ENCODE measurements around the gene OTUD1. TPM values are rescaled to one million over a fixed set of nuclear protein-coding genes. Genes with fewer than 3 reads are reported as not detected.
"Not testable (repeated sequence)": the region's sequence is repeated elsewhere in the genome, so short reads cannot be mapped to it uniquely, and the experiment has no call there.

The OTUD1 gene
- 5.9 and 6.0 TPM in 2 replicates for polyA plus RNA-seq
- 13.4 and 14.0 TPM in 2 replicates for polyA minus RNA-seq

GRCh38 chr10:23438547-23439451 is at the start of gene OTUD1:
Gene OTUD1, plus strand, starts transcription at chr10:23439075. Its CDS starts 383 bp downstream, at chr10:23439458.
- Histone ChIP-seq H3K27me3 (ENCODE audit: insufficient read depth, low read depth, low read length) (no peaks in the 10 kb centered on the region), H4K20me1 (ENCODE audit: insufficient read depth) (no peaks in the 10 kb centered on the region), H3K79me2 (replicated peaks; ENCODE audit: insufficient read depth, low read length) (peaks cover 21% of the 10 kb centered on the region), H3K4me2 (ENCODE audit: low read length) (no peak within 1 kb of the TSS), H3K9ac (ENCODE audit: low read length) (peak within 1 kb of the TSS; percentile 78), H3K9me2 (ENCODE audit: insufficient read depth, low read length) (no peaks in the 10 kb centered on the region), H3F3A (ENCODE audit: insufficient read depth, low read length, poor library complexity, severe bottlenecking) (no peaks in the 10 kb centered on the region), H3K36me3 (ENCODE audit: insufficient read depth, low read length) (no peaks in the 10 kb centered on the region), H3K27ac (ENCODE audit: low read length) (peak within 1 kb of the TSS; percentile 59), H2AFZ (ENCODE audit: low read depth, low read length) (peak within 1 kb of the TSS; percentile 47), H3K4me3 (ENCODE audit: low read length) (peak within 1 kb of the TSS; percentile 78), H3K9me3 (ENCODE audit: low read length) (no peaks in the 10 kb centered on the region)
- TF ChIP-seq SMC3 (conservative IDR thresholded peaks at IDR 0.05; ENCODE audit: poor library complexity) (peak; percentile 27), CTCF (IDR thresholded peaks at IDR 0.05; ENCODE audit: poor library complexity, severe bottlenecking) (peak; percentile 48), EZH2 (IDR thresholded peaks at IDR 0.05; ENCODE audit: borderline replicate concordance, insufficient read depth, low read length, poor library complexity, severe bottlenecking) (no peak), TAF1 (IDR thresholded peaks at IDR 0.05; ENCODE audit: low read depth) (peak; percentile 24), MXI1 (conservative IDR thresholded peaks at IDR 0.05; ENCODE audit: poor library complexity, severe bottlenecking) (peak; percentile 83), REST (IDR thresholded peaks at IDR 0.05; ENCODE audit: borderline replicate concordance) (peak; percentile 24), POLR2AphosphoS5 (IDR thresholded peaks at IDR 0.05) (peak; percentile 51), EP300 (conservative IDR thresholded peaks at IDR 0.05; ENCODE audit: poor library complexity, severe bottlenecking) (peak; percentile 62), RAD21 (conservative IDR thresholded peaks at IDR 0.05) (peak; percentile 26)

- not testable (repeated sequence) for H4K20me1 ChIP-seq (ENCODE audit: insufficient read depth); H3K4me2 ChIP-seq (ENCODE audit: low read length); H3K9ac ChIP-seq (ENCODE audit: low read length); H3F3A ChIP-seq (ENCODE audit: insufficient read depth, low read length, poor library complexity, severe bottlenecking); H3K27ac ChIP-seq (ENCODE audit: low read length); H3K9me3 ChIP-seq (ENCODE audit: low read length); H3K9me2 ChIP-seq (ENCODE audit: insufficient read depth, low read length); H3K27me3 ChIP-seq (ENCODE audit: insufficient read depth, low read depth, low read length); H3K79me2 ChIP-seq (replicated peaks; ENCODE audit: insufficient read depth, low read length); H3K36me3 ChIP-seq (ENCODE audit: insufficient read depth, low read length); H2AFZ ChIP-seq (ENCODE audit: low read depth, low read length); H3K4me3 ChIP-seq (ENCODE audit: low read length)
Measured at GRCh38 chr10:23390408-23390807, 48.5 kb upstream of the OTUD1 start.

Measured in neural cell (in vitro differentiated cells).